ENCODE measurements around the gene FILIP1L.

FILIP1L gene

GRCh38 chr3:99943931-99944761 lies 170.2 kb downstream of the FILIP1L start:
- Histone ChIP-seq H2AFZ (ENCODE audit: low read length) (no peak overlapping the region), H3K79me2 (ENCODE audit: insufficient read depth, low read length) (no peaks in the 10 kb centered on the region), H3K27me3 (ENCODE audit: insufficient read depth, low read length, poor library complexity, severe bottlenecking) (no peaks in the 10 kb centered on the region), H3F3A (ENCODE audit: low read depth) (no peaks in the 10 kb centered on the region), H3K4me2 (ENCODE audit: low read depth, low read length, poor library complexity, severe bottlenecking) (no peak overlapping the region), H3K36me3 (ENCODE audit: insufficient read depth, low read length) (no peaks in the 10 kb centered on the region), H3K9me3 (ENCODE audit: insufficient read depth, low read depth, low read length) (no peaks in the 10 kb centered on the region), H3K9ac (ENCODE audit: low read depth, low read length, poor library complexity, severe bottlenecking) (no peak overlapping the region), H3K4me1 (ENCODE audit: insufficient read depth, low read length, poor library complexity, severe bottlenecking) (peaks cover 33% of the 10 kb centered on the region), H4K20me1 (ENCODE audit: insufficient read depth, low read length, poor library complexity, severe bottlenecking) (no peaks in the 10 kb centered on the region), H3K4me3 (ENCODE audit: low read length, poor library complexity, severe bottlenecking) (no peak overlapping the region), H3K9me2 (replicated peaks; ENCODE audit: low read depth, low read length) (no peaks in the 10 kb centered on the region)
- TF ChIP-seq EZH2phosphoT487 (IDR thresholded peaks at IDR 0.05; ENCODE audit: borderline replicate concordance) (no peak), CTCF (conservative IDR thresholded peaks at IDR 0.05; ENCODE audit: low read length) (no peak)

- H3K79me2 ChIP-seq (ENCODE audit: insufficient read depth, low read length), result no peaks in the 10 kb centered on the region
- 0 out of 2 replicates have a peak, but pooled peaks cover 2% of the 10 kb centered on the region for H3F3A ChIP-seq (ENCODE audit: low read depth)
- no peaks in the 10 kb centered on the region for H3K9me3 ChIP-seq (ENCODE audit: insufficient read depth, low read depth, low read length)
- H3K4me3 ChIP-seq (ENCODE audit: low read length, poor library complexity, severe bottlenecking), result no peak overlapping the region
- H3K27me3 ChIP-seq (ENCODE audit: insufficient read depth, low read length, poor library complexity, severe bottlenecking), result no peaks in the 10 kb centered on the region
- H3K9me2 ChIP-seq (replicated peaks; ENCODE audit: low read depth, low read length), result no peaks in the 10 kb centered on the region
- peaks cover 53% of the 10 kb centered on the region for H3K4me1 ChIP-seq (ENCODE audit: insufficient read depth, low read length, poor library complexity, severe bottlenecking)
- H3K9ac ChIP-seq (ENCODE audit: low read depth, low read length, poor library complexity, severe bottlenecking), result no peak overlapping the region
- H2AFZ ChIP-seq (ENCODE audit: low read length), result no peak overlapping the region
- TF ChIP-seq EZH2phosphoT487 (IDR thresholded peaks at IDR 0.05; ENCODE audit: borderline replicate concordance) (no peak), CTCF (conservative IDR thresholded peaks at IDR 0.05; ENCODE audit: low read length) (no peak)
- no peaks in the 10 kb centered on the region for H3K36me3 ChIP-seq (ENCODE audit: insufficient read depth, low read length)
- H4K20me1 ChIP-seq (ENCODE audit: insufficient read depth, low read length, poor library complexity, severe bottlenecking), result no peaks in the 10 kb centered on the region
- H3K4me2 ChIP-seq (ENCODE audit: low read depth, low read length, poor library complexity, severe bottlenecking), result no peak overlapping the region
Measured at GRCh38 chr3:99941211-99941610, 173.1 kb downstream of the FILIP1L start.

- 0 out of 2 replicates have a peak, but pooled peaks cover 2% of the 10 kb centered on the region for H3F3A ChIP-seq (ENCODE audit: low read depth)
- no peak overlapping the region for H3K4me2 ChIP-seq (ENCODE audit: low read depth, low read length, poor library complexity, severe bottlenecking)
- H2AFZ ChIP-seq (ENCODE audit: low read length), result no peak overlapping the region
- no peaks in the 10 kb centered on the region for H3K27me3 ChIP-seq (ENCODE audit: insufficient read depth, low read length, poor library complexity, severe bottlenecking)
- H3K9me2 ChIP-seq (replicated peaks; ENCODE audit: low read depth, low read length), result no peaks in the 10 kb centered on the region
- no peak overlapping the region for H3K4me3 ChIP-seq (ENCODE audit: low read length, poor library complexity, severe bottlenecking)
- H3K9me3 ChIP-seq (ENCODE audit: insufficient read depth, low read depth, low read length), result no peaks in the 10 kb centered on the region
- no peaks in the 10 kb centered on the region for H3K79me2 ChIP-seq (ENCODE audit: insufficient read depth, low read length)
- TF ChIP-seq CTCF (conservative IDR thresholded peaks at IDR 0.05; ENCODE audit: low read length), result no peak
- TF ChIP-seq EZH2phosphoT487 (IDR thresholded peaks at IDR 0.05; ENCODE audit: borderline replicate concordance), result no peak
- H3K4me1 ChIP-seq (ENCODE audit: insufficient read depth, low read length, poor library complexity, severe bottlenecking), result peaks cover 48% of the 10 kb centered on the region
- H3K36me3 ChIP-seq (ENCODE audit: insufficient read depth, low read length), result no peaks in the 10 kb centered on the region
- H3K9ac ChIP-seq (ENCODE audit: low read depth, low read length, poor library complexity, severe bottlenecking), result no peak overlapping the region
- H4K20me1 ChIP-seq (ENCODE audit: insufficient read depth, low read length, poor library complexity, severe bottlenecking), result no peaks in the 10 kb centered on the region
Measured at GRCh38 chr3:99940350-99940749, 174.0 kb downstream of the FILIP1L start.

All from Loucy (cell line).